ENCODE data around the gene C19orf44.

DNA sequence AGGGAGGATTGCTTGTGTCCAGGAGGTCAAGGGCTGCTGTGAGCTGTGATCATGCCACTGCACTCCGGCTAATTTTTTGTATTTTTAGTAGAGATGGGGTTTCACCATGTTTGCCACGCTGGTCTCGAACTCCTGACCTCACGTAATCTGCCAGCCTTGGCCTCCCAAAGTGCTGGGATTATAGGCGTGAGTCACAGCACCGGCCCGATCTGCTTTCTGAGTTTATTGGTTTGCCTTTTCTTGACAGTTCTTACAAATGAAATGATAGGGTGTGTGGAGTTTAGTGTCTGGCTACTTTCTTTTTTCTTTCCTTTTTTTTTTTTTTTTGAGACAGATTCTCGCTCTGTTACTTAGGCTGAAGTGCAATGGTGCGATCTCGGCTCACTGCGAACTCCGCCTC lies 848 bp downstream of the C19orf44 start:
- TF ChIP-seq POLR2A (IDR thresholded peaks at IDR 0.05) = no peak
- TF ChIP-seq, protein P1, sequence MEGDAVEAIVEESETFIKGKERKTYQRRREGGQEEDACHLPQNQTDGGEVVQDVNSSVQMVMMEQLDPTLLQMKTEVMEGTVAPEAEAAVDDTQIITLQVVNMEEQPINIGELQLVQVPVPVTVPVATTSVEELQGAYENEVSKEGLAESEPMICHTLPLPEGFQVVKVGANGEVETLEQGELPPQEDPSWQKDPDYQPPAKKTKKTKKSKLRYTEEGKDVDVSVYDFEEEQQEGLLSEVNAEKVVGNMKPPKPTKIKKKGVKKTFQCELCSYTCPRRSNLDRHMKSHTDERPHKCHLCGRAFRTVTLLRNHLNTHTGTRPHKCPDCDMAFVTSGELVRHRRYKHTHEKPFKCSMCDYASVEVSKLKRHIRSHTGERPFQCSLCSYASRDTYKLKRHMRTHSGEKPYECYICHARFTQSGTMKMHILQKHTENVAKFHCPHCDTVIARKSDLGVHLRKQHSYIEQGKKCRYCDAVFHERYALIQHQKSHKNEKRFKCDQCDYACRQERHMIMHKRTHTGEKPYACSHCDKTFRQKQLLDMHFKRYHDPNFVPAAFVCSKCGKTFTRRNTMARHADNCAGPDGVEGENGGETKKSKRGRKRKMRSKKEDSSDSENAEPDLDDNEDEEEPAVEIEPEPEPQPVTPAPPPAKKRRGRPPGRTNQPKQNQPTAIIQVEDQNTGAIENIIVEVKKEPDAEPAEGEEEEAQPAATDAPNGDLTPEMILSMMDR (IDR thresholded peaks at IDR 0.05) = no peak

Data from thyroid gland (tissue), 4 donors.